ENCODE data around the gene GATB.

- TF ChIP-seq EZH2 (IDR thresholded peaks at IDR 0.05; ENCODE audit: low read depth, unreplicated experiment) (no peak), EZH2phosphoT487 (IDR thresholded peaks at IDR 0.05; ENCODE audit: unreplicated experiment) (no peak)
Observed at GRCh38 chr4:151744614-151745013, 16.2 kb downstream of the GATB start.
